GM23338 (cell line): ENCODE data around the gene SNAPIN. TPM values are rescaled to one million over a fixed set of nuclear protein-coding genes. Genes with fewer than 3 reads are reported as not detected.
"Not testable (repeated sequence)": the region's sequence is repeated elsewhere in the genome, so short reads cannot be mapped to it uniquely, and the experiment has no call there.

ENCODE experiments used
- ATAC-seq: fragments of 200-7000 bp; cut with Tn5 transposase; 3 replicates; pipeline ENCODE4 v1.9.1; 2020
- DNase-seq: peaks from one replicate; pipeline ENCODE4 v3.0.0-alpha.2; 2015; ENCODE audit warnings: low spot score
- H2AFZ ChIP-seq: fragments of 200-600 bp; sonication (generic); 2 replicates; pipeline ENCODE4 v1.8.0; 2016; ENCODE audit warnings: antibody characterized with exemption, mild to moderate bottlenecking, moderate library complexity
- H3F3A ChIP-seq: fragments of 200-600 bp; sonication (generic); replicated peaks from 2 replicates; pipeline ENCODE4 v1.8.0; 2017; ENCODE audit warnings: antibody characterized with exemption, mixed run types, low read depth
- H3K27ac ChIP-seq: fragments of 200-600 bp; sonication (generic); 2 replicates; pipeline ENCODE4 v1.6.1; 2016; ENCODE audit warnings: low read depth
- H3K27me3 ChIP-seq: fragments of 200-600 bp; sonication (generic); 2 replicates; pipeline ENCODE4 v1.8.0; 2016; ENCODE audit warnings: mild to moderate bottlenecking, mixed run types, moderate library complexity; ENCODE audit not compliant: insufficient read depth
- H3K36me3 ChIP-seq: fragments of 200-600 bp; sonication (generic); 2 replicates; pipeline ENCODE4 v1.8.0; 2016; ENCODE audit warnings: mild to moderate bottlenecking; ENCODE audit not compliant: insufficient read depth
- H3K4me1 ChIP-seq: fragments of 200-600 bp; sonication (generic); 2 replicates; pipeline ENCODE4 v1.8.0; 2016; ENCODE audit warnings: mild to moderate bottlenecking, moderate library complexity; ENCODE audit not compliant: insufficient read depth
- H3K4me2 ChIP-seq: fragments of 200-600 bp; sonication (generic); 2 replicates; pipeline ENCODE4 v1.7.1; 2017; ENCODE audit warnings: mixed run types
- H3K4me3 ChIP-seq: fragments of 200-600 bp; sonication (generic); 2 replicates; pipeline ENCODE4 v1.6.1; 2016; ENCODE audit warnings: mixed run types
- H3K79me2 ChIP-seq: fragments of 200-600 bp; sonication (generic); replicated peaks from 2 replicates; pipeline ENCODE4 v1.8.0; 2017; ENCODE audit warnings: mild to moderate bottlenecking; ENCODE audit not compliant: insufficient read depth
- H3K9me2 ChIP-seq: fragments of 200-600 bp; sonication (generic); 2 replicates; pipeline ENCODE4 v1.8.0; 2017; ENCODE audit not compliant: insufficient read depth
- H4K20me1 ChIP-seq: fragments of 200-600 bp; sonication (generic); replicated peaks from 2 replicates; pipeline ENCODE4 v1.8.0; 2017; ENCODE audit warnings: mild to moderate bottlenecking; ENCODE audit not compliant: insufficient read depth
- H3K27ac Mint-ChIP-seq: 2 replicates; pipeline ENCODE4 v1.8.0; 2020; ENCODE audit warnings: inconsistent platforms, mild to moderate bottlenecking, moderate library complexity, mixed read lengths
- H3K27me3 Mint-ChIP-seq: 3 replicates; pipeline ENCODE4 v1.8.0; 2022; ENCODE audit warnings: low read depth, mild to moderate bottlenecking, moderate library complexity, mixed read lengths, inconsistent platforms; ENCODE audit not compliant: insufficient read depth, poor library complexity
- H3K36me3 Mint-ChIP-seq: 3 replicates; pipeline ENCODE4 v1.8.0; 2021; ENCODE audit warnings: low read depth, mild to moderate bottlenecking, inconsistent platforms, moderate library complexity, mixed read lengths
- H3K4me1 Mint-ChIP-seq: 3 replicates; pipeline ENCODE4 v1.8.0; 2020; ENCODE audit warnings: mild to moderate bottlenecking, inconsistent platforms, mixed read lengths
- H3K4me3 Mint-ChIP-seq: 3 replicates; pipeline ENCODE4 v1.8.0; 2021; ENCODE audit warnings: moderate library complexity, mild to moderate bottlenecking, inconsistent platforms, mixed read lengths
- H3K9me3 Mint-ChIP-seq: 3 replicates; pipeline ENCODE4 v1.8.0; 2020; ENCODE audit warnings: moderate library complexity, mild to moderate bottlenecking, inconsistent platforms, mixed read lengths
- CREB1 ChIP-seq: fragments of 250-450 bp; sonication (Bioruptor Pico); IDR thresholded peaks from 2 replicates; pipeline ENCODE4 v1.5.0; 2020; ENCODE audit warnings: low read depth, mild to moderate bottlenecking, moderate library complexity
- CTCF ChIP-seq, 2 experiments: fragments of 200-600 bp in 1 of 2; sonication (generic) in 1 of 2; conservative IDR thresholded peaks; 2 replicates each; pipeline versions ENCODE4 v1.5.1 to v1.6.1; 2016 to 2017; ENCODE audit warnings: antibody characterized with exemption in 2 of 2, low read depth in 2 of 2, mild to moderate bottlenecking in 2 of 2, moderate library complexity in 1 of 2
- ETS1 ChIP-seq: IDR thresholded peaks from 2 replicates; pipeline ENCODE4 v1.6.1; 2016; ENCODE audit warnings: antibody characterized with exemption
- EZH2 ChIP-seq: fragments of 200-600 bp; sonication (generic); IDR thresholded peaks from one replicate; pipeline ENCODE4 v1.8.0; 2017; ENCODE audit warnings: antibody characterized with exemption, mild to moderate bottlenecking, low read depth; ENCODE audit not compliant: unreplicated experiment
- EZH2phosphoT487 ChIP-seq: fragments of 200-600 bp; sonication (generic); IDR thresholded peaks from one replicate; pipeline ENCODE4 v1.8.1; 2018; ENCODE audit warnings: antibody characterized with exemption; ENCODE audit not compliant: unreplicated experiment
- JUNB ChIP-seq: IDR thresholded peaks from one replicate; pipeline ENCODE4 v1.6.1; 2016; ENCODE audit warnings: antibody characterized with exemption; ENCODE audit not compliant: unreplicated experiment
- NANOG ChIP-seq: IDR thresholded peaks from 2 replicates; pipeline ENCODE4 v1.6.1; 2016; ENCODE audit warnings: antibody characterized with exemption, borderline replicate concordance
- POLR2AphosphoS5 ChIP-seq: IDR thresholded peaks from 2 replicates; pipeline ENCODE4 v1.6.1; 2016; ENCODE audit warnings: antibody characterized with exemption, low read depth
- STAT1 ChIP-seq: IDR thresholded peaks from one replicate; pipeline ENCODE4 v1.6.1; 2016; ENCODE audit warnings: antibody characterized with exemption; ENCODE audit not compliant: unreplicated experiment
- ZNF114 ChIP-seq: fragments of 250-450 bp; sonication (Bioruptor Pico); IDR thresholded peaks from 2 replicates; pipeline ENCODE4 v1.5.0; 2020; ENCODE audit warnings: mild to moderate bottlenecking, moderate library complexity
- ZNF331 ChIP-seq: fragments of 250-450 bp; sonication (Bioruptor Pico); IDR thresholded peaks from 2 replicates; pipeline ENCODE4 v1.5.0; 2020; ENCODE audit warnings: low read depth, mild to moderate bottlenecking, moderate library complexity
- ZNF462 ChIP-seq: fragments of 250-450 bp; sonication (Bioruptor Pico); IDR thresholded peaks from 2 replicates; pipeline ENCODE4 v1.5.0; 2020; ENCODE audit warnings: mild to moderate bottlenecking, moderate library complexity
- polyA plus RNA-seq: library from polyadenylated mRNA; unstranded; fragments of >200 nt; fragmentation: Nextera tagmentation; extraction: Ambion mirVana; gene quantifications from 2 replicates; pipeline ENCODE4 v1.2.1, GENCODE V29; 2016
- total RNA-seq: library from RNA; depleted of rRNA; stranded (reverse); fragments of >200 nt; shearing (Covaris generic); gene quantifications from 2 replicates; pipeline ENCODE4 v1.2.3, GENCODE V29; 2014

Gene SNAPIN
- total and polyA plus RNA-seq, 2 experiments from 2014 or later, result 25.6 to 48.5 TPM

GRCh38 chr1:153668672-153669071, 10.2 kb downstream of the SNAPIN start:
- H3K36me3 ChIP-seq, result peaks cover 60% of the 10 kb centered on the region
- H3K4me3 Mint-ChIP-seq, H3K27ac ChIP-seq, H3K4me1 ChIP-seq, H3K27ac Mint-ChIP-seq, H3K4me3 ChIP-seq, H3K27me3 ChIP-seq, H3K27me3 Mint-ChIP-seq, ATAC-seq, H3K9me3 Mint-ChIP-seq, DNase-seq, H2AFZ ChIP-seq, H3K4me2 ChIP-seq, H3K9me2 ChIP-seq: not testable (repeated sequence)
- H3K79me2 ChIP-seq, result peaks cover 34% of the 10 kb centered on the region
- H3K36me3 Mint-ChIP-seq, result peaks cover 67% of the 10 kb centered on the region
- peaks cover 21% of the 10 kb centered on the region for H4K20me1 ChIP-seq
- peaks cover 58% of the 10 kb centered on the region for H3F3A ChIP-seq
- peaks cover 12% of the 10 kb centered on the region; the same call in 2 of the 3 replicates for H3K4me1 Mint-ChIP-seq

GRCh38 chr1:153669606-153670005, 11.1 kb downstream of the SNAPIN start:
- peaks cover 51% of the 10 kb centered on the region for H3K36me3 ChIP-seq
- Mint-ChIP-seq H3K27ac (no peak overlapping the region), H3K36me3 (peaks cover 58% of the 10 kb centered on the region), H3K9me3 (no peaks in the 10 kb centered on the region; the same call in 2 of the 3 replicates), H3K4me3 (no peak overlapping the region), H3K27me3 (peaks cover 8% of the 10 kb centered on the region), H3K4me1 (peaks cover 12% of the 10 kb centered on the region; the same call in 2 of the 3 replicates)
- H3K27ac ChIP-seq, result 0 out of 2 replicates have a peak overlapping the region, but pooled peaks have one; percentile 42
- H3K9me2 ChIP-seq, result no peaks in the 10 kb centered on the region
- peak overlapping the region; percentile 97 for H3K4me3 ChIP-seq
- ATAC-seq (no peak), DNase-seq (no peak)
- peaks cover 4% of the 10 kb centered on the region; the same call in 1 of the 2 replicates for H3K4me1 ChIP-seq
- H3K4me2 ChIP-seq, result peak overlapping the region; percentile 91
- H2AFZ ChIP-seq, result no peak overlapping the region
- H4K20me1 ChIP-seq, result peaks cover 15% of the 10 kb centered on the region
- H3K27me3 ChIP-seq, result no peaks in the 10 kb centered on the region
- H3K79me2 ChIP-seq, result peaks cover 34% of the 10 kb centered on the region
- peaks cover 51% of the 10 kb centered on the region for H3F3A ChIP-seq
- TF ChIP-seq ZNF331 (CRISPR knock-in tag) (no peak), CTCF (conservative IDR thresholded peaks at IDR 0.05; ENCODE audit: low read depth in 2 of 2) (no peak), EZH2phosphoT487 (no peak), ZNF462 (CRISPR knock-in tag) (no peak), ZNF114 (CRISPR knock-in tag) (no peak), EZH2 (no peak), STAT1 (no peak), NANOG (no peak), ETS1 (no peak), CREB1 (no peak), POLR2AphosphoS5 (no peak), JUNB (no peak)
